HG03575 (cell line): ENCODE measurements around the gene ZGRF1.
"Not testable (repeated sequence)": the region's sequence is repeated elsewhere in the genome, so short reads cannot be mapped to it uniquely, and the experiment has no call there.

Experiments
- ATAC-seq: cut with Tn5 transposase; IDR thresholded peaks from one replicate; pipeline ENCODE4 v1.9.1; 2021; ENCODE audit not compliant: unreplicated experiment, insufficient number of reproducible peaks, low FRiP score; ENCODE audit errors: extremely low read depth

The ZGRF1 gene

DNA sequence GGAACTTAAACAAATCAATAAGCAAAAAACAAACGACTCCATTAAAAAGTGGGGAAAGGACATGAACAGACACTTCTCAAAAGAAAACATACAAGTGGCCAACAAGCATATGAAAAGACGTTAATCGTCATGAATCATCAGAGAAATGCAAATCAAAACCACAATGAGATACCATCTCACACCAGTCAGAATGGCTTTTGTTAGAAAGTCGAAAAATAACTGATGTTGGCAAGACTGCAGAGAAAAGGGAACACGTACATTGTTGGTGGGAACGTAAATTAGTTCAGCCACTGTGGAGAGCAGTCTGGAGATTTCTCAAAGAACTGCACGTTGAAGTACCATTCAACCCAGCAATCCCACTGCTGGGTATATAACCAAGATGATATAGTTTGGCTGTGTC, 144.4 kb downstream of the ZGRF1 start:
- no peak for ATAC-seq

DNA sequence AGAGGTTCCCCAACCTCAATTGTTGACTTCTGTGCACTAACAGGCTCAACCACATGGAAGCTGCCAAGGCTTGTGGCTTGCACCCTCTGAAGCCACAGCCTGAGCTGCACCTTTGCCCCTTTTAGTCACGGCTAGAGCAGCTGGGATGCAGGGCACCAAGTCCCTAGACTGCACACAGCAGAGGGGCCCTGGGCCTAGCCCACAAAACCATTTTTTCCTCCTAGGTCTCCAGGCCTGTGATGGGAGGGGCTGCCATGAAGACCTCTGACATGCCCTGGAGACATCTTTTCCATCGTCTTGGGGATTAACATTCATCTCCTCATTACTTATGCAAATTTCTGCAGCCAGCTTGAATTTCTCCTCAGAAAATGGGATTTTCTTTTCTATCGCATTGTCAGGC, 145.9 kb downstream of the ZGRF1 start:
- ATAC-seq: not testable (repeated sequence)
